GM18505 (cell line): Measurements from ENCODE around the gene PSKH1.

ENCODE experiments used
- ATAC-seq: cut with Tn5 transposase; IDR thresholded peaks from one replicate; pipeline ENCODE4 v1.9.1; 2021; ENCODE audit not compliant: unreplicated experiment
- POLR2A ChIP-seq: IDR thresholded peaks from 4 replicates; pipeline ENCODE4 v1.6.1; 2011; ENCODE audit warnings: borderline replicate concordance; ENCODE audit not compliant: insufficient read depth, insufficient read length; ENCODE audit errors: extremely low read depth

The PSKH1 gene

GRCh38 chr16:67977469-67978227, 84.6 kb downstream of the PSKH1 start:
- no peak for TF ChIP-seq POLR2A

More at GRCh38 chr16:67977469-67978227, 84.6 kb downstream of the PSKH1 start:
- no peak for ATAC-seq
